ENCODE data around the gene DOK5. TPM values are rescaled to one million over a fixed set of nuclear protein-coding genes. Genes with fewer than 3 reads are reported as not detected.

Gene DOK5
- polyA plus RNA-seq, 1 of the 3 experiments (the other 2 are of a cell fraction) = 12.4 TPM

- Histone ChIP-seq H3K79me2 (ENCODE audit: insufficient read depth) (no peaks in the 10 kb centered on the region), H3K9ac (no peak overlapping the region), H3F3A (replicated peaks; ENCODE audit: insufficient read depth) (no peaks in the 10 kb centered on the region), H3K4me1 (ENCODE audit: control insufficient read depth in 1 of 2, insufficient read depth in 2 of 2, low read depth in 1 of 2, low read length in 1 of 2) (peaks cover 0 to 3% of the 10 kb centered on the region in 2 experiments; a peak in 1 of 4 replicates), H3K36me3 (replicated peaks in 1 of 2; ENCODE audit: control insufficient read depth in 1 of 2, insufficient read depth in 2 of 2, low read length in 1 of 2) (no peaks in the 10 kb centered on the region), H3K27ac (ENCODE audit: low read depth in 2 of 2, low read length in 1 of 2) (no peak overlapping the region; a peak in 1 of 4 replicates), H3K27me3 (ENCODE audit: insufficient read depth) (no peaks in the 10 kb centered on the region), H4K20me1 (ENCODE audit: insufficient read depth) (no peaks in the 10 kb centered on the region), H2AFZ (ENCODE audit: low read depth) (no peak overlapping the region), H3K9me3 (no peaks in the 10 kb centered on the region), H3K4me2 (no peak overlapping the region), H3K4me3 (ENCODE audit: low read depth in 2 of 2, low read length in 1 of 2) (no peak overlapping the region), H3K9me2 (no peaks in the 10 kb centered on the region)
- TF ChIP-seq TEAD4 (IDR thresholded peaks at IDR 0.05; ENCODE audit: borderline replicate concordance, insufficient read depth) = no peak
- no peak for TF ChIP-seq POLR2AphosphoS5 (IDR thresholded peaks at IDR 0.05; ENCODE audit: low read depth, low read length)
- no peak for TF ChIP-seq MXI1 (IDR thresholded peaks at IDR 0.05; ENCODE audit: low read depth, low read length)
- no peak for TF ChIP-seq CTCF (IDR thresholded peaks at IDR 0.05)
- TF ChIP-seq GABPA (IDR thresholded peaks at IDR 0.05; ENCODE audit: low read depth) = no peak
- TF ChIP-seq ZBTB33 (IDR thresholded peaks at IDR 0.05; ENCODE audit: borderline replicate concordance, low read depth) = no peak
- no peak for TF ChIP-seq USF2 (IDR thresholded peaks at IDR 0.05; ENCODE audit: borderline replicate concordance, low read depth, low read length)
- no peak for TF ChIP-seq EP300 (IDR thresholded peaks at IDR 0.05; ENCODE audit: borderline replicate concordance in 1 of 2, low read depth in 1 of 2, low read length in 1 of 2)
- TF ChIP-seq RXRA (IDR thresholded peaks at IDR 0.05; ENCODE audit: borderline replicate concordance, low read depth) = no peak
- TF ChIP-seq FOSL2 (IDR thresholded peaks at IDR 0.05; ENCODE audit: borderline replicate concordance, low read depth) = no peak
- TF ChIP-seq FOXM1 (IDR thresholded peaks at IDR 0.05; ENCODE audit: low read depth) = no peak
- TF ChIP-seq RAD21 (IDR thresholded peaks at IDR 0.05; ENCODE audit: low read length) = no peak
- ChIA-PET POLR2A (no interaction called here), CTCF (interaction anchor here (0.6 to 3.8 kb wide), 12 partner anchors 8 to 1694 kb away, joined by 3 to 24 read pairs (median 4); no protein-coding TSS in a partner anchor)
- no peak for DNase-seq
- WGBS (ENCODE audit: low lambda C conversion rate) = 37% methylated on average over 4 of the region's 4 CpGs
These were observed 174.8 kb downstream of the DOK5 start for GRCh38 chr20:54650052-54650719.
